HepG2 (cell line): ENCODE measurements around the gene BUD23. TPM values are rescaled to one million over a fixed set of nuclear protein-coding genes. Genes with fewer than 3 reads are reported as not detected.

Experiments
- ATF1 ChIP-seq: IDR thresholded peaks from 2 replicates; pipeline ENCODE4 v1.6.1; 2016; ENCODE audit warnings: mild to moderate bottlenecking, control low read depth
- ATF7-NPFF ChIP-seq: sonication (generic); formaldehyde crosslinking; IDR thresholded peaks from 2 replicates; pipeline ENCODE4 v1.8.1; 2023; ENCODE audit warnings: mild to moderate bottlenecking, low read depth, missing genetic modification reagents, moderate library complexity
- BATF2 ChIP-seq: sonication (generic); formaldehyde crosslinking; IDR thresholded peaks from 2 replicates; pipeline ENCODE4 v1.8.0; 2022; ENCODE audit warnings: mild to moderate bottlenecking, missing genetic modification reagents, moderate library complexity
- FOXK2 ChIP-seq: fragments of 450-650 bp; IDR thresholded peaks from 2 replicates; pipeline ENCODE4 v1.6.1; 2016
- IRF9 ChIP-seq: sonication (generic); formaldehyde crosslinking; IDR thresholded peaks from 2 replicates; pipeline ENCODE4 v1.8.0; 2022; ENCODE audit warnings: missing genetic modification reagents, mild to moderate bottlenecking, borderline replicate concordance
- KAT7 ChIP-seq: IDR thresholded peaks from 2 replicates; pipeline ENCODE4 v1.6.1; 2018; ENCODE audit warnings: borderline replicate concordance, missing compliant biosample characterization
- NAIF1 ChIP-seq: sonication (generic); formaldehyde crosslinking; IDR thresholded peaks from 2 replicates; pipeline ENCODE4 v1.5.0; 2020; ENCODE audit warnings: mild to moderate bottlenecking, missing genetic modification reagents, borderline replicate concordance
- PHB2 ChIP-seq: fragments of 450-650 bp; IDR thresholded peaks from 2 replicates; pipeline ENCODE4 v1.6.1; 2018; ENCODE audit not compliant: partially characterized antibody
- SIN3B ChIP-seq: fragments of 150-350 bp; IDR thresholded peaks from 2 replicates; pipeline ENCODE4 v1.6.1; 2014; ENCODE audit warnings: low read length
- SMAD1 ChIP-seq: sonication (generic); formaldehyde crosslinking; IDR thresholded peaks from 2 replicates; pipeline ENCODE4 v1.4.0; 2020; ENCODE audit warnings: missing genetic modification reagents, low read depth, mild to moderate bottlenecking, borderline replicate concordance
- SRY ChIP-seq: sonication (generic); formaldehyde crosslinking; IDR thresholded peaks from 2 replicates; pipeline ENCODE4 v1.8.0; 2022; ENCODE audit warnings: mild to moderate bottlenecking, missing genetic modification reagents
- ZNF557 ChIP-seq: sonication (generic); formaldehyde crosslinking; IDR thresholded peaks from 2 replicates; pipeline ENCODE4 v1.4.0; 2020; ENCODE audit warnings: missing genetic modification reagents
- polyA plus RNA-seq, 8 experiments: library from polyadenylated mRNA; depleted of rRNA in 3 of 8; stranded (reverse) in 7 of 8; unstranded in 1 of 8; fragments of >200 nt; fragmentation: Illumina TruSeq in 4 of 8; extraction: Trizol in 4 of 8; gene quantifications; 2 replicates each; pipeline versions ENCODE4 v1.2.1 to v1.2.3, GENCODE V29; 2011 to 2016; ENCODE audit warnings: low read depth in 4 of 8, missing spikeins in 1 of 8, mixed read lengths in 1 of 8; ENCODE audit not compliant: insufficient read depth in 1 of 8
- total RNA-seq, 5 experiments: library from RNA; depleted of rRNA; stranded (reverse); fragments of >200 nt; fragmentation: Illumina TruSeq; extraction: Trizol; gene quantifications; 2 replicates each; pipeline ENCODE4 v1.2.3, GENCODE V29; 2016; ENCODE audit warnings: low read depth in 1 of 5
- TF ChIP-seq, protein P1 (sequence below): sonication (generic); formaldehyde crosslinking; IDR thresholded peaks from 2 replicates; pipeline ENCODE4 v1.4.0; 2020; ENCODE audit warnings: missing genetic modification reagents
- TF ChIP-seq, protein P2 (sequence below): sonication (generic); formaldehyde crosslinking; IDR thresholded peaks from 2 replicates; pipeline ENCODE4 v1.4.0; 2020; ENCODE audit warnings: mild to moderate bottlenecking, missing genetic modification reagents
- TF ChIP-seq, protein P3 (sequence below): sonication (generic); formaldehyde crosslinking; conservative IDR thresholded peaks from 2 replicates; pipeline ENCODE4 v1.8.0; 2022; ENCODE audit warnings: low read depth, missing genetic modification reagents

Gene BUD23
- total and polyA plus RNA-seq, 2 of the 13 experiments (the other 11 are each of a cell fraction or from before 2014, with no cell fraction given) = 47.5 to 54.5 TPM

GRCh38 chr7:73683056-73683787 is at the start of gene BUD23, which contains the start of gene DNAJC30 (continued):
- TF ChIP-seq, protein P1, sequence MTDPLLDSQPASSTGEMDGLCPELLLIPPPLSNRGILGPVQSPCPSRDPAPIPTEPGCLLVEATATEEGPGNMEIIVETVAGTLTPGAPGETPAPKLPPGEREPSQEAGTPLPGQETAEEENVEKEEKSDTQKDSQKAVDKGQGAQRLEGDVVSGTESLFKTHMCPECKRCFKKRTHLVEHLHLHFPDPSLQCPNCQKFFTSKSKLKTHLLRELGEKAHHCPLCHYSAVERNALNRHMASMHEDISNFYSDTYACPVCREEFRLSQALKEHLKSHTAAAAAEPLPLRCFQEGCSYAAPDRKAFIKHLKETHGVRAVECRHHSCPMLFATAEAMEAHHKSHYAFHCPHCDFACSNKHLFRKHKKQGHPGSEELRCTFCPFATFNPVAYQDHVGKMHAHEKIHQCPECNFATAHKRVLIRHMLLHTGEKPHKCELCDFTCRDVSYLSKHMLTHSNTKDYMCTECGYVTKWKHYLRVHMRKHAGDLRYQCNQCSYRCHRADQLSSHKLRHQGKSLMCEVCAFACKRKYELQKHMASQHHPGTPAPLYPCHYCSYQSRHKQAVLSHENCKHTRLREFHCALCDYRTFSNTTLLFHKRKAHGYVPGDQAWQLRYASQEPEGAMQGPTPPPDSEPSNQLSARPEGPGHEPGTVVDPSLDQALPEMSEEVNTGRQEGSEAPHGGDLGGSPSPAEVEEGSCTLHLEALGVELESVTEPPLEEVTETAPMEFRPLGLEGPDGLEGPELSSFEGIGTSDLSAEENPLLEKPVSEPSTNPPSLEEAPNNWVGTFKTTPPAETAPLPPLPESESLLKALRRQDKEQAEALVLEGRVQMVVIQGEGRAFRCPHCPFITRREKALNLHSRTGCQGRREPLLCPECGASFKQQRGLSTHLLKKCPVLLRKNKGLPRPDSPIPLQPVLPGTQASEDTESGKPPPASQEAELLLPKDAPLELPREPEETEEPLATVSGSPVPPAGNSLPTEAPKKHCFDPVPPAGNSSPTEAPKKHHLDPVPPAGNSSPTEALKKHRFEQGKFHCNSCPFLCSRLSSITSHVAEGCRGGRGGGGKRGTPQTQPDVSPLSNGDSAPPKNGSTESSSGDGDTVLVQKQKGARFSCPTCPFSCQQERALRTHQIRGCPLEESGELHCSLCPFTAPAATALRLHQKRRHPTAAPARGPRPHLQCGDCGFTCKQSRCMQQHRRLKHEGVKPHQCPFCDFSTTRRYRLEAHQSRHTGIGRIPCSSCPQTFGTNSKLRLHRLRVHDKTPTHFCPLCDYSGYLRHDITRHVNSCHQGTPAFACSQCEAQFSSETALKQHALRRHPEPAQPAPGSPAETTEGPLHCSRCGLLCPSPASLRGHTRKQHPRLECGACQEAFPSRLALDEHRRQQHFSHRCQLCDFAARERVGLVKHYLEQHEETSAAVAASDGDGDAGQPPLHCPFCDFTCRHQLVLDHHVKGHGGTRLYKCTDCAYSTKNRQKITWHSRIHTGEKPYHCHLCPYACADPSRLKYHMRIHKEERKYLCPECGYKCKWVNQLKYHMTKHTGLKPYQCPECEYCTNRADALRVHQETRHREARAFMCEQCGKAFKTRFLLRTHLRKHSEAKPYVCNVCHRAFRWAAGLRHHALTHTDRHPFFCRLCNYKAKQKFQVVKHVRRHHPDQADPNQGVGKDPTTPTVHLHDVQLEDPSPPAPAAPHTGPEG (CRISPR knock-in tag) = no peak; the same call in 1 of the 2 replicates
- TF ChIP-seq, protein P2, sequence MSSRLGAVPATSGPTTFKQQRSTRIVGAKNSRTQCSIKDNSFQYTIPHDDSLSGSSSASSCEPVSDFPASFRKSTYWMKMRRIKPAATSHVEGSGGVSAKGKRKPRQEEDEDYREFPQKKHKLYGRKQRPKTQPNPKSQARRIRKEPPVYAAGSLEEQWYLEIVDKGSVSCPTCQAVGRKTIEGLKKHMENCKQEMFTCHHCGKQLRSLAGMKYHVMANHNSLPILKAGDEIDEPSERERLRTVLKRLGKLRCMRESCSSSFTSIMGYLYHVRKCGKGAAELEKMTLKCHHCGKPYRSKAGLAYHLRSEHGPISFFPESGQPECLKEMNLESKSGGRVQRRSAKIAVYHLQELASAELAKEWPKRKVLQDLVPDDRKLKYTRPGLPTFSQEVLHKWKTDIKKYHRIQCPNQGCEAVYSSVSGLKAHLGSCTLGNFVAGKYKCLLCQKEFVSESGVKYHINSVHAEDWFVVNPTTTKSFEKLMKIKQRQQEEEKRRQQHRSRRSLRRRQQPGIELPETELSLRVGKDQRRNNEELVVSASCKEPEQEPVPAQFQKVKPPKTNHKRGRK = no peak
- TF ChIP-seq, protein P3, sequence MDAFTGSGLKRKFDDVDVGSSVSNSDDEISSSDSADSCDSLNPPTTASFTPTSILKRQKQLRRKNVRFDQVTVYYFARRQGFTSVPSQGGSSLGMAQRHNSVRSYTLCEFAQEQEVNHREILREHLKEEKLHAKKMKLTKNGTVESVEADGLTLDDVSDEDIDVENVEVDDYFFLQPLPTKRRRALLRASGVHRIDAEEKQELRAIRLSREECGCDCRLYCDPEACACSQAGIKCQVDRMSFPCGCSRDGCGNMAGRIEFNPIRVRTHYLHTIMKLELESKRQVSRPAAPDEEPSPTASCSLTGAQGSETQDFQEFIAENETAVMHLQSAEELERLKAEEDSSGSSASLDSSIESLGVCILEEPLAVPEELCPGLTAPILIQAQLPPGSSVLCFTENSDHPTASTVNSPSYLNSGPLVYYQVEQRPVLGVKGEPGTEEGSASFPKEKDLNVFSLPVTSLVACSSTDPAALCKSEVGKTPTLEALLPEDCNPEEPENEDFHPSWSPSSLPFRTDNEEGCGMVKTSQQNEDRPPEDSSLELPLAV (CRISPR knock-in tag) = no peak
- TF ChIP-seq NAIF1 (CRISPR knock-in tag) (0 out of 2 replicates have a peak, but pooled peaks have one; percentile 39), FOXK2 (peak; percentile 42; the same call in 1 of the 2 replicates), ATF7-NPFF (peak; percentile 41; the same call in 1 of the 2 replicates), BATF2 (peak; percentile 69; the same call in 1 of the 2 replicates), KAT7 (CRISPR knock-in tag) (0 out of 2 replicates have a peak, but pooled peaks have one; percentile 36), SRY (CRISPR knock-in tag) (peak; percentile 76), PHB2 (no peak), IRF9 (CRISPR knock-in tag) (no peak; the same call in 1 of the 2 replicates), ATF1 (CRISPR knock-in tag) (peak; percentile 97), SMAD1 (CRISPR knock-in tag) (peak; percentile 74; the same call in 1 of the 2 replicates), SIN3B (peak; percentile 90), ZNF557 (CRISPR knock-in tag) (no peak)
